ENCODE measurements around the gene RNF182. TPM values are rescaled to one million over a fixed set of nuclear protein-coding genes. Genes with fewer than 3 reads are reported as not detected.
A peak's percentile ranks its signal among the peaks of the same experiment; 100 is the strongest.
"Not testable (repeated sequence)": the region's sequence is repeated elsewhere in the genome, so short reads cannot be mapped to it uniquely, and the experiment has no call there.

Gene RNF182
- total RNA-seq, 1 experiment from 2014 or later, result 12.7 TPM

DNA sequence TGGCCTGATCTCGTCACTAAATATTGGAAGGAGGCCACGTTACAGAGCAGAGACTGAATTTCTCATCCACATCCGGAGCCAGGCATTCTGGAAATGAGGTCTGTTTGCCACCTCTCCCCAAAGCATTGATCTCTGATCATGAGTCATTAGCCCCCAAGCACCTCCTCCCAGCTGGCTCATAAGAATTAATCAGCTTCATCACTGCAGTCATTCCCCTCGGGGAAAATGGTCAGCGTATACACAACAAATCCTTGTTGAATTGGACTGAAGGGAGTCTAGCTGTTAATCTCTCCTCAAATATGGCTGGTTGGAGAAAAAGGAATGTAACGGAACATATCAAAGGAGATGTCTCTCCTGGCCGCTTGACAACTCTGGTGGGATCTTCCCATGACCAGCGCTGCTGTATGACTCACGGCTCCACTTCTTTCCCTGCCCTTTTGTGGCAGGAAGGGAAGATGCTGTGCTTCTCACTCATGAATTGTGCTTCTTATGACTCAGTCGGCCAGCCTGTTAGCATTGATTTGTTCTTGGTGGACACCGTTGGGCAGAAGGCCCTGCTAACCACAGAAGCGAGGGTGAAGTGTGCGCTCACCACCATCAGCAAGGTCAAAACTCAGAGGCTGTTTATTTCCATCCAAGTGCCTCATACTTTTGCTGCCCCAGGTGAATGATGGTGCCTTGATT is 76.7 kb downstream of the RNF182 start:
- DNase-seq (ENCODE audit: low read depth), result peak; percentile 100

DNA sequence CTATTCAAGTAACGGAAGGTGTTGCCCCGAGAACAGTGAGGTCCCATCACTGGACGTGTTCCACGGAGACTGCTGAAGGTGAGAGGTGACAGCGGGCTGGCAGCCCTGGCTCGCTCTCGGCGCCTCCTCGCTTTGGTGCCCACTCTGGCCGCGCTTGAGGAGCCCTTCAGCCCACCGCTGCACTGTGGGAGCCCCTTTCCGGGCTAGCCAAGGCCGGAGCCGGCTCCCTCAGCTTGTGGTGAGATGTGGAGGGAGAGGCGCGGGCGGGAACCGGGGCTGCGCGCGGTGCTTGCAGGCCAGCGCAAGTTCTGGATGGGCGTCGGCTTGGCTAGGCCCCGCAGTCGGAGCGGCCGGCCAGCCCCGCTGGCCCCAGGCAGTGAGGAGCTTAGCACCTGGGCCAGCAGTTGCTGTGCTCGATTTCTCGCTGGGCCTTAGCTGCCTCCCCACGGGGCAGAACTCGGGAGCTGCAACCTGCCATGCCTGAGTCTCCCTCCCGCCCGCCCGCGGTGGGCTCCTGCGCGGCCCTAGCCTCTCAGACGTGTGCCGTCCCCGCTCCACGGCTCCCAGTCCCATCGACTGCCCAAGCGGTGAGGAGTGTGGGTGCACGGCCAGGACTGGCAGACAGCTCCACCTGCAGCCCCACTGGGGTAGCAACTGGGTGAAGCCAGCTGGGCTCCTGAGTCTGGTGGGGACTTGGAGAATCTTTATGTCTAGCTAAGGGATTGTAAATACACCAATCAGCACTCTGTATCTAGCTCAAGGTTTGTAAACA is 77.6 kb downstream of the RNF182 start:
- DNase-seq (ENCODE audit: low read depth), result no peak

DNA sequence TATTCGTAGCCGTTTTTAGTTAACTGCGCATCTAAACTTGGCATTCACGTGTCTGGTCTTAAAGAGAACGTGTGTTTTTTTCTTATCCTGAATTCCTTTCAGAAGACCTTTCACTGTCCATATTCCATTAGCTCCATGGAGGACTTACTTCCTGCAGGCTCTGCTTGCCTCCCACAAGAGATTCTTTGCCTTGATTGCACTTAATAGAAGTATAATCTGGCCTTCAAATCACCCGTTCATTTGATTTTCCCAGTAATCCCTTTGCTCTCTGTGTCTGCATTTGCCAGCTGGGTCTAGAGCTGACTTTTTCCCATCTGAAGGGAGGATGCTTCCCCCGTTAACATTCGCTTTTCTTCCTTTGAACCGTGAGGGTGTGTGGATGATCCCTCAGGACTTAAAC is 79.5 kb downstream of the RNF182 start:
- DNase-seq (ENCODE audit: low read depth), result no peak

DNA sequence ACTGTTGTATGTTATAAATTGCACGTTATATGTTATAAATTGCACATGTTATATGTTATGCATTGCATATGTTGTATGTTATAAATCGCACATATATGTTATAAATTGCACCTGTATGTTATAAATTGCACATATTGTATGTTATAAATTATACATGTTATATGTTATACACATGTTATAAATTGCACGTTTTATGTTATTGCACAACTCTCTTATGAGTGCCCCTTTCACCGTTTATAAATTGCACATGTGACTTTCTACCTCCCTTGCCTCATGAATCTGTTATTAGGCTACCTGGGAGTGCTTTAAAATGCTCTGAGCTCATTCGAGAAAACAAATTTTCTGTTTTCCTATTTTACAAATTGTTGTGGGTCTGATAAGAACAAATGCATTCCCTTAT is 84.1 kb downstream of the RNF182 start:
- DNase-seq (ENCODE audit: low read depth), result no peak

GRCh38 chr6:14009431-14009830 is 84.7 kb downstream of the RNF182 start:
- DNase-seq (ENCODE audit: low read depth), result no peak

DNA sequence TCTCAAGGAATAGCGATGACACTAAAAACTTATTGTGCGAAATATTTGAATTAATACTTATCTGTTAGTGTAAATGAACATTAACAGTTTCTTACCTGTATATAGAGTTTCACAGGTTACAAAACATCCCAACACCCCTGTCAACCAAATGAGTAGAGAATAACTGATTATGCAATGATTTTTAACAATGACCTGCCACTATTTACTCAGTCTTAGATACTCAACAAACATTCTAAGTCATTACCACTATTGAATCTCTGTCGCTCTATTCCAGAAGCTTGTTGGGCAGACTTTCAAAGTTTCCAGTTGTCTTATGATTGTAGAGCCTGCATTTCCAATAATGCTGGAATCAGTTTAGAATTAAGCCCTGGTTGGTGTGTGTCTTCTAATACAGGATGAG is 85.5 kb downstream of the RNF182 start:
- no peak for DNase-seq (ENCODE audit: low read depth)

DNA sequence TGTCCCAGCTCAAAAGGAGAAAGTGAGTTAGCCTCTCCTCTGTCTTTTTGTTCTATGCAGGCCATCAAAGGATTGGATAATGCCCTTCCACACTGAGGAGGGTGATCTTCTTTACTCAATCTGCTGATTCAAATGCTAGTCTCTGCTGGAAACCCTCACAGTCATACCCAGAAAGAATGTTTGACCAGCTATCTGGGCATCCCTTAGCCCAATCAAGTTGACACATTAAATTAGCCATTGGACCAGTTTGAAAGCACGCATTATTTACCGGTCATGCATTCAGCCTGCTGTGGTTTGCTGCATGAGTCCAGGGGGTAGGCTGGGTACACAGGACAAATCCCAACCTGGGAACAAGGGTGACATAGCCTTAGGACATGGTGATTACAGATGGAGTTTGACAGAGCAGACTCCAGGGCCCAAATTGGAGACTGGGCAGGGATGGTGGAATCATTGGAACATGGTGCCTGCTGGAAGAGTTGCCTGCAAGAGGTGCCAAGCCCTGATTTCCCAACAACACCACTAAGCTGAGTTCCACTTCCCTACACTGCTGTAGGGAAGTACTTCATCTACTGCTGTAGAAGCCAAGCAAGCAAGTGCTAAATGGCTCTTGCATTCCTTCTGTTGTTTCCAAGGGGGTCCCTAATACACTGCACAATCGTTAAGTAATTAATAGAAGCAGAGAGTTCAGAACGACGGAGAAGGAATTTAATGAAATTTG is 87.7 kb downstream of the RNF182 start:
- no peak for DNase-seq (ENCODE audit: low read depth)

GRCh38 chr6:14015964-14016363 is 91.2 kb downstream of the RNF182 start:
- no peak for DNase-seq (ENCODE audit: low read depth)

- no peak for DNase-seq (ENCODE audit: low read depth)
Measured at GRCh38 chr6:14016432-14016831, 91.7 kb downstream of the RNF182 start.

- DNase-seq (ENCODE audit: low read depth), result no peak
Measured at GRCh38 chr6:14016935-14017625, 92.3 kb downstream of the RNF182 start.

DNA sequence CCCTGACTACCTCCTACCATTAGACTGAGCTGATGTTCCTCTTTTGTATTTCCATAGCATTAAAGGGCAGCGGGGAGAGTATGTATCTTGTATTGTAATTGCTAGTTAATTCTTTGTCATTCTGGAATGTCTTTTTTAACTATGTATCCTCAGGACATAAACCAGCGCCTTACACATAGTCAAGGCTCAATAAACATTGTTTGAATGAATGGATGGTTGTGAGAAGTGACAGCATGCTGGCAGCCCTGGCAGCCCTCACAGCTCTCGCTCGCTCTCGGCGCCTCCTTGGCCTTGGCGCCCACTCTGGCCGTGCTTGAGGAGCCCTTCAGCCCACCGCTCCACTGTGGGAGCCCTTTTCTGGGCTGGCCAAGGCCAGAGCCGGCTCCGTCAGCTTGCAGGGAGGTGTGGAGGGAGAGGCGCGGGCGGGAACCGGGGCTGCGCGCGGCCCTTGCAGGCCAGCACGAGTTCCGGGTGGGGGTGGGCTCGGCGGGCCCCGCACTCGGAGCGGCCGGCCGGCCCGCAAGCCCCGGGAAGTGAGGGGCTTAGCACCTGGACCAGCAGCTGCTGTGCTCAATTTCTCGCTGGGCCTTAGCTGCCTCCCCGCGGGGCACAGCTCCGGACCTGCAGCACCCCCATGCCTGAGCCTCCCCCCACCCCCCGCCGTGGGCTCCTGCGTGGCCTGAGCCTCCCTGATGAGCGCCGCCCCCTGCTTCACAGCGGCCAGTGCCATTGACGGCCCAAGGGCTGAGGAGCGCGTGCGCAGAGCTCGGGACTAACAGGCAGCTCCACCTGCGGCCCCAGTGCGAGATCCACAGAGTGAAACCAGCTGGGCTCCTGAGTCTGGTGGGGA is 93.1 kb downstream of the RNF182 start:
- DNase-seq (ENCODE audit: low read depth), result peak; percentile 44

- DNase-seq (ENCODE audit: low read depth), result not testable (repeated sequence)
Measured at GRCh38 chr6:14018559-14018958, 93.8 kb downstream of the RNF182 start.

GRCh38 chr6:14020551-14020950 is 95.8 kb downstream of the RNF182 start:
- no peak for DNase-seq (ENCODE audit: low read depth)

- no peak for DNase-seq (ENCODE audit: low read depth)
Measured at GRCh38 chr6:14021449-14021848, 96.7 kb downstream of the RNF182 start.

GRCh38 chr6:14022673-14023072 is 97.9 kb downstream of the RNF182 start:
- no peak for DNase-seq (ENCODE audit: low read depth)

DNA sequence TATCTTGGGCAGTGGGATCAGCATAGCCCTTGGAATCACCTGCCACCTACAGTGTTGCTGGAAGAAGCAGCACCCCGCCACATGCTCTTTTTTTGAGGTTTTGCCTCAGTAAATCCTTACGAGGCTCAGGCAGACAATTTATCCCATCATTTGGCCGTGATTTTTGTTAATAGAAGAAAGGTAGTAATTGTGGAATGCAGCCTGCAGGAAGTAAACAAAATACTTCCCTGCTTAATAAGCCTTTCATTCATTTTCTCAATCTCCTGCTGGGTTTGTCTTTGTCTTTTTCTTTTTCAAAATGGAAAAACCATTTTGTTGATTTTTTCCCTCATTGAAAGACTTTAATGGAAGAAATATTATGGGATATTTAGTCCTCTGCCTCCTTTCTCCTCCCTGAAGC is 99.1 kb downstream of the RNF182 start:
- DNase-seq (ENCODE audit: low read depth), result no peak

DNA sequence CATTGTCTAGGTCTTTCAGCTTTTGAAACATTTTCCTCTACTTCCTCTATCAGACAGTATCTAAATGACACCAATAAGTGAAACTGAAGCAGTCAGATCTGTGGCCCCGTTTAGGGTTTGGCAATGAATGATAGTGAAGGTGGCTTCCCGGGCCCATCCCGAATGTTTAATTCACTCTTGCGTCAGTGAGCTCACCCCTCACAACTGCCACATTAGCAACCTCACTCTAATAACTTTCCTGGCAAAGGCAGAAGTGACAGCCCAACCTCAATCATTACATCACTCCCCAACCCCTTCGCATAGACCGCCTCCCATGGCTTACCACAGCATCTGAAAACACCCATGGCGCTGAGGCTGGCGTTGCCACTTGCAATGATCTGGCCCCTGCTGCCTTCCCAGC is 100.4 kb downstream of the RNF182 start:
- no peak for DNase-seq (ENCODE audit: low read depth)

- DNase-seq (ENCODE audit: low read depth), result peak; percentile 58
Measured at GRCh38 chr6:14026831-14027539, 102.2 kb downstream of the RNF182 start.

DNA sequence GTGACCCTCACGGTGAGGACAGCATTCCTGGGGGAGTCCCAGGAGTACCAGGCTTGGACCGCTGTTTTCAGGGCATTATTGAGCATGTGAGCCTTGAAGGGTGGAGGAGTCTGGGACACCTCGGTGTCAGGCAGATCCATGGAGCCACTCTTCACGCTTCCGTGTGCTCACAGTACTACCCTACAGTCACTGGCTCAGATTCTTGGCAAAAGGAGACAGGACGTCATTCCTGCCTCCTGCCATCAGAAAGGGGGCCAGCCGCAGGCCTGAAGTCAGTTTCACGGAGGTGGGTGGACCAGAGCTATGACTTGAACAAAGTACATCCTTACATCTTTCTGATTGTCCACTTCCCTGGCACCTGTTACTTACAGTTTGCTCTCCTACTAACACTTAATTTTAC is 103.9 kb downstream of the RNF182 start:
- DNase-seq (ENCODE audit: low read depth), result no peak

DNA sequence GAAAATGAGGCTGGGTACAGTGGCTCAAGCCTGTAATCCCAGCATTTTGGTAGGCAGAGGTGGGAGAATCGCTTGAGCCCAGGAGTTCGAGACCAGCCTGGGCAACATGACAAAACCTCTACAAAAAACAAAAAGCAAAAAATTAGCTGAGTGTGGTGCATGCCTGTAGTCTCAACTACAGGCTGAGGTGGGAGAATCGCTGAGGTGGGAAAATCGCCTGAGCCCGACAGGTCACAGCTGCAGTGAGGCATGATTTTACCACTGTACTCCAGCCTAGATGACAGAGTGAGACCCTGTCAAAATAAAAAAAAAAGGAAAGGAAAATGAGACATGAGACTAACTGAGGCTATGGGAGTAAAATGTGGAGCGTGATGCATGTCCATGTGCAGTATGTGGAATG is 104.9 kb downstream of the RNF182 start:
- DNase-seq (ENCODE audit: low read depth), result no peak

Data from RPMI7951 (cell line).